Smooth muscle cell (in vitro differentiated cells): ENCODE data around the gene RNF6. TPM values are rescaled to one million over a fixed set of nuclear protein-coding genes. Genes with fewer than 3 reads are reported as not detected.

Experiments used
- DNase-seq: peaks from one replicate; lab custom pipeline; 2025; ENCODE audit not compliant: unreplicated experiment; lab: John Stamatoyannopoulos, UW
- H2AFZ ChIP-seq: fragments of 200-600 bp; sonication (generic); 2 replicates; pipeline ENCODE4 v1.6.0; 2016; ENCODE audit warnings: antibody characterized with exemption, low read depth, mild to moderate bottlenecking
- H3F3A ChIP-seq: fragments of 200-600 bp; sonication (generic); 2 replicates; pipeline ENCODE4 v1.6.0; 2017; ENCODE audit warnings: antibody characterized with exemption, low read depth
- H3K27ac ChIP-seq: fragments of 200-600 bp; sonication (generic); 2 replicates; pipeline ENCODE4 v1.5.1; 2016; ENCODE audit warnings: low read depth, mild to moderate bottlenecking
- H3K27me3 ChIP-seq: fragments of 200-600 bp; sonication (generic); 2 replicates; pipeline ENCODE4 v1.6.1; 2016; ENCODE audit warnings: low read depth, mild to moderate bottlenecking
- H3K36me3 ChIP-seq: fragments of 200-600 bp; sonication (generic); 2 replicates; pipeline ENCODE4 v1.5.1; 2016; ENCODE audit warnings: low read depth
- H3K4me1 ChIP-seq: fragments of 200-600 bp; sonication (generic); 2 replicates; pipeline ENCODE4 v1.5.1; 2016; ENCODE audit warnings: low read depth
- H3K4me2 ChIP-seq: fragments of 200-600 bp; sonication (generic); 2 replicates; pipeline ENCODE4 v1.6.0; 2016; ENCODE audit warnings: mild to moderate bottlenecking
- H3K4me3 ChIP-seq: fragments of 200-600 bp; sonication (generic); 2 replicates; pipeline ENCODE4 v1.5.1; 2016; ENCODE audit warnings: mild to moderate bottlenecking
- H3K79me2 ChIP-seq: fragments of 200-600 bp; sonication (generic); 2 replicates; pipeline ENCODE4 v1.6.0; 2016; ENCODE audit warnings: low read depth, mild to moderate bottlenecking
- H3K9ac ChIP-seq: fragments of 200-600 bp; sonication (generic); 2 replicates; pipeline ENCODE4 v1.6.0; 2016; ENCODE audit warnings: low read depth
- H3K9me3 ChIP-seq: fragments of 200-600 bp; sonication (generic); replicated peaks from 2 replicates; pipeline ENCODE4 v1.5.1; 2016; ENCODE audit warnings: low read depth
- H4K20me1 ChIP-seq: fragments of 200-600 bp; sonication (generic); 2 replicates; pipeline ENCODE4 v1.6.0; 2016; ENCODE audit warnings: low read depth
- CTCF ChIP-seq: fragments of 200-600 bp; sonication (generic); IDR thresholded peaks from 2 replicates; pipeline ENCODE4 v1.5.1; 2017; ENCODE audit warnings: borderline replicate concordance, mild to moderate bottlenecking, antibody characterized with exemption; ENCODE audit not compliant: insufficient read depth, poor library complexity, severe bottlenecking
- WGBS: methylation state at CpG from one replicate; pipeline ENCODE4 v1.1.7; 2016; ENCODE audit warnings: low lambda C conversion rate; 5-methylcytosine and 5-hydroxymethylcytosine counted together
- polyA plus RNA-seq: library from polyadenylated mRNA; unstranded; fragments of >200 nt; fragmentation: Nextera tagmentation; extraction: Ambion mirVana; gene quantifications from 2 replicates; pipeline ENCODE4 v1.2.1, GENCODE V29; 2016
- total RNA-seq: library from RNA; depleted of rRNA; stranded (reverse); fragments of >200 nt; gene quantifications from 2 replicates; pipeline ENCODE4 v1.2.3, GENCODE V29; 2014

Gene RNF6
- total and polyA plus RNA-seq, 2 experiments from 2014 or later = 27.8 to 47.3 TPM

GRCh38 chr13:26227166-26227971, 5.3 kb upstream of the RNF6 start:
- Histone ChIP-seq H3F3A (no peaks in the 10 kb centered on the region), H3K4me1 (peaks cover 6% of the 10 kb centered on the region)
- no peak for TF ChIP-seq CTCF

GRCh38 chr13:26225896-26226617, 3.9 kb upstream of the RNF6 start:
- Histone ChIP-seq H3F3A (peaks cover 9% of the 10 kb centered on the region), H3K27ac (peak overlapping the region; percentile 34), H3K36me3 (no peaks in the 10 kb centered on the region), H3K4me2 (no peak overlapping the region), H3K9me3 (no peaks in the 10 kb centered on the region), H3K27me3 (no peaks in the 10 kb centered on the region), H4K20me1 (no peaks in the 10 kb centered on the region), H3K4me3 (no peak overlapping the region), H3K79me2 (peaks cover 2% of the 10 kb centered on the region), H3K4me1 (peaks cover 8% of the 10 kb centered on the region), H3K9ac (no peak overlapping the region), H2AFZ (no peak overlapping the region)
- TF ChIP-seq CTCF = no peak
- 75% methylated on average over 7 of the region's 7 CpGs for WGBS
- DNase-seq = no peak

More at GRCh38 chr13:26227166-26227971, 5.3 kb upstream of the RNF6 start:
- DNase-seq = no peak
- no peaks in the 10 kb centered on the region for H3K9me3 ChIP-seq
- H3K4me3 ChIP-seq = no peak overlapping the region
- H3K36me3 ChIP-seq = no peaks in the 10 kb centered on the region
- H3K4me2 ChIP-seq = no peak overlapping the region
- H4K20me1 ChIP-seq = no peaks in the 10 kb centered on the region
- no peak overlapping the region for H3K9ac ChIP-seq
- H3K79me2 ChIP-seq = no peaks in the 10 kb centered on the region
- H3K27me3 ChIP-seq = no peaks in the 10 kb centered on the region
- no peak overlapping the region for H3K27ac ChIP-seq
- 88% methylated on average over 6 of the region's 6 CpGs for WGBS
- H2AFZ ChIP-seq = no peak overlapping the region

- Histone ChIP-seq H3K36me3 (peaks cover 9% of the 10 kb centered on the region), H3K4me3 (peak overlapping the region; percentile 95), H3K79me2 (peaks cover 27% of the 10 kb centered on the region), H3K9me3 (no peaks in the 10 kb centered on the region), H2AFZ (peak overlapping the region; percentile 96), H3K27me3 (no peaks in the 10 kb centered on the region), H4K20me1 (peaks cover 15% of the 10 kb centered on the region), H3K4me1 (peaks cover 24% of the 10 kb centered on the region), H3K9ac (peak overlapping the region; percentile 98), H3F3A (peaks cover 18% of the 10 kb centered on the region), H3K4me2 (peak overlapping the region; percentile 91), H3K27ac (peak overlapping the region; percentile 98)
- 29% methylated on average over 16 of the region's 16 CpGs for WGBS
- DNase-seq = no peak
- TF ChIP-seq CTCF = no peak
Measured at GRCh38 chr13:26222520-26223046, 469 bp upstream of the RNF6 start.
